Testis (tissue), 3 donors: ENCODE measurements around the gene EEF1AKMT1. TPM values are rescaled to one million over a fixed set of nuclear protein-coding genes. Genes with fewer than 3 reads are reported as not detected.

Experiments
- DNase-seq: peaks from one replicate; pipeline ENCODE4 v3.0.0-alpha.2; 2019
- H3K27ac ChIP-seq, 2 donors: fragments of 200-600 bp; sonication (generic); one replicate each; pipeline ENCODE4 v1.5.1; 2019
- H3K27me3 ChIP-seq: fragments of 200-600 bp; sonication (generic); one replicate; pipeline ENCODE4 v1.5.1; 2019
- H3K36me3 ChIP-seq: fragments of 200-600 bp; sonication (generic); one replicate; pipeline ENCODE4 v1.5.1; 2017; ENCODE audit warnings: low read depth; ENCODE audit errors: missing control alignments
- H3K4me1 ChIP-seq: fragments of 200-600 bp; sonication (generic); one replicate; pipeline ENCODE4 v1.5.1; 2019
- H3K4me3 ChIP-seq, 2 donors: fragments of 200-600 bp; sonication (generic); one replicate each; pipeline ENCODE4 v1.5.1; 2017 to 2019
- H3K9me3 ChIP-seq: fragments of 200-600 bp; sonication (generic); one replicate; pipeline ENCODE4 v1.5.1; 2017
- POLR2A ChIP-seq: fragments of 450-650 bp; IDR thresholded peaks from one replicate; pipeline ENCODE4 v1.6.1; 2017; ENCODE audit warnings: antibody characterized with exemption, mild to moderate bottlenecking, moderate library complexity
- WGBS, 2 donors: methylation state at CpG; one replicate each; pipeline ENCODE4 v1.1.5; 2018; 5-methylcytosine and 5-hydroxymethylcytosine counted together
- intact Hi-C: fragments of 100-400 bp; cut with DNase I; formaldehyde crosslinking; loops from one replicate; pipeline ENCODE4 v1.15.1; 2023; ENCODE audit warnings: low total_unique reads
- polyA plus RNA-seq: library from polyadenylated mRNA; stranded (reverse); fragments of 350-450 nt; fragmentation: Illumina TruSeq; extraction: RNeasy Lipid Tissue Mini Kit (QIAGEN cat#74804); gene quantifications from one replicate; pipeline ENCODE4 v1.2.3, GENCODE V29; 2014; ENCODE audit warnings: low read depth, low replicate concordance; ENCODE audit not compliant: insufficient read depth
- total RNA-seq, 2 donors: library from RNA; depleted of rRNA; stranded (reverse); fragments of >200 nt; gene quantifications; one replicate each; pipeline ENCODE4 v1.2.3, GENCODE V29; 2016
- TF ChIP-seq, protein P1 (sequence below), 3 experiments: fragments of 450-650 bp in 2 of 3; fragments of 200-600 bp in 1 of 3; sonication (generic) in 1 of 3; IDR thresholded peaks; one replicate each; pipeline ENCODE4 v1.5.1; 2016 to 2019; ENCODE audit warnings: antibody characterized with exemption in 3 of 3, mild to moderate bottlenecking in 2 of 3, moderate library complexity in 1 of 3

EEF1AKMT1 gene
- total and polyA plus RNA-seq, 3 donors from 2014 or later: 5.8 to 8.0 (median 7.5) TPM

DNA sequence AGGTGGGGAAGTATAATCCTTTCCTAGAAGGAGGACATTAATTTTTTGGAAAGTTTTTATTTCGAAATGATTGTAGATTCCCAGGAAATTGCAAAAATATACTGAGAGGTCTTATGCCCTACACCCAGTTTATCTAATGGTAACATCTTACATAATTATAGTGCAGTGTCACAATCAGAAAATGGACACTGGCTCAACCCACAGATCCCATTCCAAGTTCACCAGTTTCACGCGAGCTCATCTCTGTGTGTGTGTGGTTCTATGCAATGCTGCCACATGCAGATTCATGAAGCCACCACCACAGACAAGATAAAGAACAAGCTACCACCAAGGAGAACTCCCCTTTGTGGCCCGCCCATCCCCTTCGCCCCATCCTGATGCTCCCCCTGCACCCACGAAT lies 45.9 kb downstream of the EEF1AKMT1 start:
- intact Hi-C loops: no loop called here

DNA sequence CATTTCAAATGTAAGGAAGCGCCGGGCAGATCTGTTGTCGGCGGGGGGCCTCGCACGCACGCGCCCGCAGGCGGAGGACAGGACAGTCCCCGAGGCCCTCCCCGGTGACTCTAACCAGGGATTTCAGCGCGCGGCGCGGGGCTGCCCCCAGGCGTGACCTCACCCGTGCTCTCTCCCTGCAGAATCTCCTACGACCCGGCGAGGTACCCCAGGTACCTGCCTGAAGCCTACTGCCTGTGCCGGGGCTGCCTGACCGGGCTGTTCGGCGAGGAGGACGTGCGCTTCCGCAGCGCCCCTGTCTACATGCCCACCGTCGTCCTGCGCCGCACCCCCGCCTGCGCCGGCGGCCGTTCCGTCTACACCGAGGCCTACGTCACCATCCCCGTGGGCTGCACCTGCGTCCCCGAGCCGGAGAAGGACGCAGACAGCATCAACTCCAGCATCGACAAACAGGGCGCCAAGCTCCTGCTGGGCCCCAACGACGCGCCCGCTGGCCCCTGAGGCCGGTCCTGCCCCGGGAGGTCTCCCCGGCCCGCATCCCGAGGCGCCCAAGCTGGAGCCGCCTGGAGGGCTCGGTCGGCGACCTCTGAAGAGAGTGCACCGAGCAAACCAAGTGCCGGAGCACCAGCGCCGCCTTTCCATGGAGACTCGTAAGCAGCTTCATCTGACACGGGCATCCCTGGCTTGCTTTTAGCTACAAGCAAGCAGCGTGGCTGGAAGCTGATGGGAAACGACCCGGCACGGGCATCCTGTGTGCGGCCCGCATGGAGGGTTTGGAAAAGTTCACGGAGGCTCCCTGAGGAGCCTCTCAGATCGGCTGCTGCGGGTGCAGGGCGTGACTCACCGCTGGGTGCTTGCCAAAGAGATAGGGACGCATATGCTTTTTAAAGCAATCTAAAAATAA lies 52.1 kb downstream of the EEF1AKMT1 start:
- Histone ChIP-seq H3K9me3 (no peaks in the 10 kb centered on the region), H3K27ac (no peak overlapping the region), H3K4me1 (peaks cover 10% of the 10 kb centered on the region), H3K27me3 (no peaks in the 10 kb centered on the region), H3K4me3 (peak overlapping the region in 1 of 2 donors; percentile 56), H3K36me3 (no peaks in the 10 kb centered on the region)
- 15 to 18% methylated on average over 23 to 62 of the region's 81 CpGs for WGBS, 2 donors
- intact Hi-C loops: no loop called here
- peak; percentile 67 for DNase-seq
- TF ChIP-seq POLR2A: no peak
- TF ChIP-seq, protein P1, sequence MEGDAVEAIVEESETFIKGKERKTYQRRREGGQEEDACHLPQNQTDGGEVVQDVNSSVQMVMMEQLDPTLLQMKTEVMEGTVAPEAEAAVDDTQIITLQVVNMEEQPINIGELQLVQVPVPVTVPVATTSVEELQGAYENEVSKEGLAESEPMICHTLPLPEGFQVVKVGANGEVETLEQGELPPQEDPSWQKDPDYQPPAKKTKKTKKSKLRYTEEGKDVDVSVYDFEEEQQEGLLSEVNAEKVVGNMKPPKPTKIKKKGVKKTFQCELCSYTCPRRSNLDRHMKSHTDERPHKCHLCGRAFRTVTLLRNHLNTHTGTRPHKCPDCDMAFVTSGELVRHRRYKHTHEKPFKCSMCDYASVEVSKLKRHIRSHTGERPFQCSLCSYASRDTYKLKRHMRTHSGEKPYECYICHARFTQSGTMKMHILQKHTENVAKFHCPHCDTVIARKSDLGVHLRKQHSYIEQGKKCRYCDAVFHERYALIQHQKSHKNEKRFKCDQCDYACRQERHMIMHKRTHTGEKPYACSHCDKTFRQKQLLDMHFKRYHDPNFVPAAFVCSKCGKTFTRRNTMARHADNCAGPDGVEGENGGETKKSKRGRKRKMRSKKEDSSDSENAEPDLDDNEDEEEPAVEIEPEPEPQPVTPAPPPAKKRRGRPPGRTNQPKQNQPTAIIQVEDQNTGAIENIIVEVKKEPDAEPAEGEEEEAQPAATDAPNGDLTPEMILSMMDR (IDR thresholded peaks at IDR 0.05): no peak

More for the DNA sequence above, 45.9 kb downstream of the EEF1AKMT1 start:
- Histone ChIP-seq H3K27me3 (no peaks in the 10 kb centered on the region), H3K9me3 (no peaks in the 10 kb centered on the region), H3K36me3 (no peaks in the 10 kb centered on the region), H3K4me1 (no peaks in the 10 kb centered on the region), H3K27ac (no peak overlapping the region), H3K4me3 (no peak overlapping the region)
- TF ChIP-seq POLR2A: no peak
- TF ChIP-seq, protein P1 (IDR thresholded peaks at IDR 0.05): no peak
- DNase-seq: no peak
- 91 to 97% methylated on average over 6 of the region's 6 CpGs for WGBS, 2 donors

DNA sequence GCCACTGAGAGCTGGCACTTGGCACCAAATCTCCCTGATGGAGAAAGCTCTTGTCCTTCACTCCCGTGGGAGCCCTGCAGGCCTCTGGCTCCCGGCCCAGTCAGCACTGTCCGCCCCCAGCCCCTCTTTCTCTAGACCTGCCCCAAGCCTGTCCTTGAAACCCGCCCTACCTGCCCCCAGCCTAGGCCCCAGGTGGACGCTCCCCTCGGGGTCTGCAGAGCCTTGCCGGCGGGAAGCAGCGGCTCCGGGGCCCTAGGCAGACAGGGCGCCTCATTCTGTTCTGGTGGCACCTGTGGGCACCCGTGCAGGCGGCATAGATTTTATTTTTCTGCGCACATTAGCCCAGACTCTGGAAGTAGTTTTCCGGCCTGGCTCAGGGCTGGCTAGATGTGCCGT lies 52.7 kb downstream of the EEF1AKMT1 start:
- 54 to 67% methylated on average over 3 to 16 of the region's 16 CpGs for WGBS, 2 donors
- no peak for TF ChIP-seq POLR2A
- TF ChIP-seq, protein P1 (IDR thresholded peaks at IDR 0.05): no peak

DNA sequence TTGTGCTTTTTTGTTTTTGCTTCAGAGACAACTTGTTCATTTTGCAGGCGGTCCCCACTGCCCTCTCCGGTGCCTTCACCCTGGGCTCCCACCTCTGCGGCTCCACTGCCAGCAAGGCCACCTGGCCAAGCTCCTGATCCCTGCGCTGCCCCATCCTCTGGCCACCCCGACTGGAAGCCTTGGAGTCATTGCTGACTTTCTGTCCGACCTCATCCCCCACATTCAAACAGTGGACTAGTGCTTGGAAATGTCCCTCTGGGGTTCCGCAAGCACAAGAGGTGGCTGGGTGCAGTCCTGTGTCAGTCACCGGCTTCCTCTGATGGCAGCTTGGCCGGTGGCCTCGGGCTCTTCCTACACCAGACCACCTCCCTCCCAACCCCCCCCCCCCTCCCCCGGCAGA lies 53.3 kb downstream of the EEF1AKMT1 start:
- TF ChIP-seq, protein P1 (IDR thresholded peaks at IDR 0.05): no peak
- TF ChIP-seq POLR2A: no peak
- Histone ChIP-seq H3K27ac (no peak overlapping the region), H3K36me3 (no peaks in the 10 kb centered on the region), H3K9me3 (no peaks in the 10 kb centered on the region), H3K4me3 (no peak overlapping the region), H3K4me1 (peaks cover 10% of the 10 kb centered on the region), H3K27me3 (no peaks in the 10 kb centered on the region)
- WGBS, 2 donors: 67% methylated on average over 11 of the region's 11 CpGs; no CpG with 5 or more reads in 1 of the 2 donors
- no peak for DNase-seq
- intact Hi-C loops: no loop called here

More for the DNA sequence above, 52.7 kb downstream of the EEF1AKMT1 start:
- Histone ChIP-seq H3K36me3 (no peaks in the 10 kb centered on the region), H3K4me1 (peaks cover 10% of the 10 kb centered on the region), H3K9me3 (no peaks in the 10 kb centered on the region), H3K4me3 (peak overlapping the region in 1 of 2 donors; percentile 56), H3K27me3 (no peaks in the 10 kb centered on the region), H3K27ac (no peak overlapping the region)
- no peak for DNase-seq
- intact Hi-C loops: no loop called here
